BJ (cell line): ENCODE data around the gene CRYZL1. TPM values are rescaled to one million over a fixed set of nuclear protein-coding genes. Genes with fewer than 3 reads are reported as not detected.
"Not testable (repeated sequence)": the region's sequence is repeated elsewhere in the genome, so short reads cannot be mapped to it uniquely, and the experiment has no call there.

ENCODE experiments used
- CTCF ChIA-PET: fragments of 350-600 bp; formaldehyde crosslinking; extraction: SDS; loops from one replicate; lab custom pipeline; 2021; ENCODE audit warnings: antibody characterized with exemption, inconsistent platforms; lab: Yijun Ruan, JAX
- POLR2A ChIA-PET: fragments of 300-600 bp; sonication (Branson Sonifier 250); formaldehyde crosslinking; extraction: SDS; loops from one replicate; lab custom pipeline; 2021; ENCODE audit warnings: antibody characterized with exemption; lab: Charles Lee
- DNase-seq: peaks from one replicate; pipeline ENCODE4 v3.0.0-alpha.2; 2011; ENCODE audit warnings: low read depth
- H3K27me3 ChIP-seq: 2 replicates; pipeline ENCODE4 v1.6.0; 2011; ENCODE audit warnings: low read length; ENCODE audit not compliant: control insufficient read depth, insufficient read depth
- H3K36me3 ChIP-seq: 2 replicates; pipeline ENCODE4 v1.5.1; 2011; ENCODE audit warnings: low read length; ENCODE audit not compliant: control insufficient read depth, insufficient read depth
- H3K4me3 ChIP-seq: 2 replicates; pipeline ENCODE4 v1.5.1; 2011; ENCODE audit warnings: low read depth, mild to moderate bottlenecking, control low read depth, low read length
- polyA plus RNA-seq: library from polyadenylated mRNA; depleted of rRNA; stranded (reverse); fragments of >200 nt; gene quantifications from 2 replicates; pipeline ENCODE4 v1.2.3, GENCODE V29; 2011
- TF ChIP-seq, protein P1 (sequence below): IDR thresholded peaks from 2 replicates; pipeline ENCODE4 v1.5.1; 2011; ENCODE audit warnings: low read depth, mild to moderate bottlenecking, control low read depth, inconsistent platforms, low read length, moderate library complexity; ENCODE audit not compliant: insufficient read depth

Gene CRYZL1
- polyA plus RNA-seq, 1 experiment, result 21.2 TPM

DNA sequence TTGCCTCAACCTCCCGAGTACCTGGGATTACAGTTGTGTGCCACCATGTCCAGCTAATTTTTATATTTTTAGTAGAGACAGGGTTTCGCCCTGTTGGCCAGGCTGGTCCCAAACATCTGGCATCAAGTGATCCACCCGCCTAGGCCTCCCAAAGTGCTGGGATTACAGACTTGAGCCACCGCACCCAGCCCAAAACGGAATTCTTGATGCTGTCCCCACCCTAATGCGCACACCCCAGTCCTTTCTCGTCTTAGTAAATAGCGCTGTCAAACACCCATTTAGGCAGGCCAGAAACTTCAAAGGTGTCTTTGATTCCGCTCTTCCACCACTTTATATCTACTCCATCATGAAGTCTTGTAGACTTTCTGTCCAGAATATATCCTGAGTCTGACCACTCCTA is 35.9 kb upstream of the CRYZL1 start:
- no peak for DNase-seq
- Histone ChIP-seq H3K4me3 (no peak overlapping the region), H3K27me3 (no peaks in the 10 kb centered on the region), H3K36me3 (no peaks in the 10 kb centered on the region)
- ChIA-PET CTCF (interaction anchor here (0.7 kb wide), 1 partner anchor 165 kb away, joined by 3 read pairs; no protein-coding TSS in a partner anchor), POLR2A (no interaction called here)
- TF ChIP-seq, protein P1, sequence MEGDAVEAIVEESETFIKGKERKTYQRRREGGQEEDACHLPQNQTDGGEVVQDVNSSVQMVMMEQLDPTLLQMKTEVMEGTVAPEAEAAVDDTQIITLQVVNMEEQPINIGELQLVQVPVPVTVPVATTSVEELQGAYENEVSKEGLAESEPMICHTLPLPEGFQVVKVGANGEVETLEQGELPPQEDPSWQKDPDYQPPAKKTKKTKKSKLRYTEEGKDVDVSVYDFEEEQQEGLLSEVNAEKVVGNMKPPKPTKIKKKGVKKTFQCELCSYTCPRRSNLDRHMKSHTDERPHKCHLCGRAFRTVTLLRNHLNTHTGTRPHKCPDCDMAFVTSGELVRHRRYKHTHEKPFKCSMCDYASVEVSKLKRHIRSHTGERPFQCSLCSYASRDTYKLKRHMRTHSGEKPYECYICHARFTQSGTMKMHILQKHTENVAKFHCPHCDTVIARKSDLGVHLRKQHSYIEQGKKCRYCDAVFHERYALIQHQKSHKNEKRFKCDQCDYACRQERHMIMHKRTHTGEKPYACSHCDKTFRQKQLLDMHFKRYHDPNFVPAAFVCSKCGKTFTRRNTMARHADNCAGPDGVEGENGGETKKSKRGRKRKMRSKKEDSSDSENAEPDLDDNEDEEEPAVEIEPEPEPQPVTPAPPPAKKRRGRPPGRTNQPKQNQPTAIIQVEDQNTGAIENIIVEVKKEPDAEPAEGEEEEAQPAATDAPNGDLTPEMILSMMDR, result no peak

DNA sequence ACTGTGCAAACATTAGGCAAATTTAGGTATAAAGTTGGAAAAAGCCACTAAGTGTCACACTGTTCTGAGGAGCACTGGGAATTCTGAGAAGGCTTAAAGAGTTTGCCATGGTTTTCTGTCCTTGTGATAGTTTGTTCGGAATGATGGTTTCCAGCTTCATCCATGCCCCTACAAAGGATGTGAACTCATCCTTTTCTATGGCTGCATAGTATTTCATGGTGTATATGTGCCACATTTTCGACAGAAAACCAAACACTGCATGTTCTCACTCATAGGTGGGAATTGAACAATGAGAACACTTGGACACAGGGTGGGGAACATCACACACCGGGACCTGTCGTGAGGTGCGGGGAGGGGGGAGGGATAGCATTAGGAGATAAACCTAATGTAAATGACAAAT is 35.1 kb upstream of the CRYZL1 start:
- H3K27me3 ChIP-seq, H3K36me3 ChIP-seq, H3K4me3 ChIP-seq, DNase-seq, POLR2A ChIA-PET: not testable (repeated sequence)
- CTCF ChIA-PET, result interaction anchor here (0.7 kb wide), 1 partner anchor 165 kb away, joined by 3 read pairs; no protein-coding TSS in a partner anchor

DNA sequence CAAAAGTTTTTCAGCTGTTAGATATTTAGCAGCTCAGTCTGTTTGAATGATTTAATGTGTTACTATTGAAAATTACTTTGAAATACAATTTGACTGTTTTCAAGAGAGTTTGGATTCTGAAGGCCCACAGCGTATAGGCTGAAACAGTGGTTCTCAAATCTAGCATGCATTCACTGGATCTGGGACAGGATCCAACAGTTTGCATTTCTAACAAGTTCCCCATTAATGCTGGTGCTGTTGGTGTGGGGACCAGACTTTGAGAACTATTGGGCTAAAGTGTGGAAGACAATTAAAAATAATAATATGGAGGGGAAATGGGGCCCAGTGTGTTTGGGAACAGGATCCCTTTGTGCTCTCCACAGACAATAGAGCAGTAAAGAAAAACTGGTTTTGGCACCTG is 32.7 kb upstream of the CRYZL1 start:
- no peaks in the 10 kb centered on the region for H3K36me3 ChIP-seq
- no peak overlapping the region for H3K4me3 ChIP-seq
- DNase-seq, result no peak
- POLR2A ChIA-PET, result no interaction called here
- TF ChIP-seq, protein P1, result no peak
- CTCF ChIA-PET, result interaction anchor here (0.6 to 1.1 kb wide), 2 partner anchors 11 to 89 kb away, joined by 4 read pairs; no protein-coding TSS in a partner anchor
- H3K27me3 ChIP-seq, result no peaks in the 10 kb centered on the region

DNA sequence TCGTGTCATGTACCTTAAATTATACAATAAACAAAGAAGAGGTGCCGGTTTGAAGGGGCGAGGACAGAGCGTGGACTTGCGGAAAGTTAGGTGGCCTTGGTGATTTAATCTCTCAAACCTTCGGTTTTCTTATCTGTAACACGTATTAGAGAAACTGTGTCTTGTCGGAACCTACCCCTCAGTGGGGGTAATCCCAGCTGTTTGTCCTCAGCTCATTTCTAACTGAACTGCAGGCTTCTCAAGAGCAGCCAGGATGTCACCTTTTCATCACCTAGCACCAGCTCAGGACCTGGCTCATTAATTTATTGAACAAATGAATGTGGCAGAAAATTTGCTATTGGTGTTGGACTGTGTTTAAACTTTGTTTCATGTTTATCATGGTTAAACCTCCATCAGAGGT is 31.9 kb upstream of the CRYZL1 start:
- Histone ChIP-seq H3K4me3 (no peak overlapping the region), H3K36me3 (no peaks in the 10 kb centered on the region), H3K27me3 (no peaks in the 10 kb centered on the region)
- DNase-seq, result no peak
- TF ChIP-seq, protein P1, result no peak
- ChIA-PET CTCF (interaction anchor here (1.1 kb wide), 1 partner anchor 10 kb away, joined by 4 read pairs; no protein-coding TSS in a partner anchor), POLR2A (no interaction called here)

DNA sequence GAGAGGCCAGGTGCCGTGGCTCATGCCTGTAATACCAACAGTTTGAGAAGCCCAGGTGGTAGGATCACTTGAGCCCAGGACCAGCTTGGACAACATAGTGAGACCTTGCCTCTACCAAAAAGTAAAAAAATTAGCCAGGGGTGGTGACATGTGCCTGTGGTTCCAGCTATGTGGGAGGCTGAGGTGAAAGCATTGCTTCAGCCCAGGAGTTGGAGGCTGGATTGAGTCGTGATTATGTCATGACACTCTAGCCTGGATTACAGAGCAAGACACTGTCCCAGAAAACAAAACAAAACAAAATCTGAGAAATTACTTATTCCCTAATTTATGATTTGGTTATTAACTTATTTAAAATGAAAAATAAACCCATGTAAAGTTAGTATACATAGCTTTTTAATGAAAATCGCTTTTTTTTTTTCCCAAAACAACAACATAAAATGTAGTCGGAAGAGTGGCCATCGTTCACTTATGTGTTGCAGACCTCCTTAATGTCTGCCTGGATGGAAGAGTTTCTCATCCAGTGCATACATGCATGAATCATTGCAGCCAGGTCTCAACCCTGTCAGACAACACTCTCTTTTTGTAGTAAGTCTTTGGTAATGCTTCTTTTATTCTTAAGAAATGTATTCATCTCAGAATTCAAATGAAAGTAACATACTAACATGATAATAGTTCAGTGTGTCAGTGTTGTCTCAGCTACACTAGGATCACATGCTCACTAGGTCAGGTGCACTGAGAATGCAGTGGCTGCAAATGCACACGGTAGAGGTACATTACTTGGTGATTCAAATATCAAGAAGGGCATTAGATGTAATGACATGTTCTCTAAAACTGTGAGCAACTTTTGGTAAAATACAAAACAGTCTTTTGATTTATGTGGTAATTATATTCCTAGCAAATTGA is 28.8 kb upstream of the CRYZL1 start:
- POLR2A ChIA-PET, result no interaction called here
- Histone ChIP-seq H3K36me3 (no peaks in the 10 kb centered on the region), H3K27me3 (no peaks in the 10 kb centered on the region), H3K4me3 (no peak overlapping the region)
- CTCF ChIA-PET, result no interaction called here
- DNase-seq, result no peak
- TF ChIP-seq, protein P1, result no peak
